HCT116 (cell line): ENCODE results near the gene TNS2. TPM values are rescaled to one million over a fixed set of nuclear protein-coding genes. Genes with fewer than 3 reads are reported as not detected.

ENCODE experiments used
- ATAC-seq: fragments of 200-7000 bp; cut with Tn5 transposase; 2 replicates; pipeline ENCODE4 v1.9.1; 2020; ENCODE audit warnings: mild to moderate bottlenecking, moderate library complexity
- BruUV-seq: library from RNA; stranded (reverse); fragments of 400-500 nt; replicated peaks from 2 replicates; lab custom pipeline; 2021; lab: Mats Ljungman, UMichigan
- CTCF ChIA-PET: fragments of 300-600 bp; sonication (Branson Sonifier 250); formaldehyde crosslinking; loops from one replicate; lab custom pipeline; 2021; ENCODE audit warnings: antibody characterized with exemption; lab: Charles Lee
- POLR2A ChIA-PET: fragments of 300-600, 350-600 bp; sonication (Branson Sonifier 250); formaldehyde crosslinking; loops from one replicate; lab custom pipeline; 2021; ENCODE audit warnings: antibody characterized with exemption; lab: Charles Lee
- RAD21 ChIA-PET, 2 experiments: fragments of 300-600 bp; sonication (Branson Sonifier 250); formaldehyde crosslinking; loops; one replicate each; lab custom pipeline; 2023; ENCODE audit warnings: low total read pairs in 2 of 2; ENCODE audit not compliant: uncharacterized antibody in 2 of 2, unreplicated experiment in 2 of 2, low non-redundant PET in 1 of 2; lab: Charles Lee
- DNase-seq: peaks from one replicate; pipeline ENCODE4 v3.0.0-alpha.2; 2010; ENCODE audit warnings: low read depth, low spot score
- H2AFZ ChIP-seq: fragments of 200-600 bp; shearing (Covaris generic), sonication (generic); 2 replicates; pipeline ENCODE4 v1.6.1; 2017; ENCODE audit warnings: low read depth, mixed run types, mixed read lengths, antibody characterized with exemption, low read length; ENCODE audit not compliant: poor library complexity, severe bottlenecking
- H3K27ac ChIP-seq: 2 replicates; pipeline ENCODE4 v1.5.1; 2012; ENCODE audit warnings: low read depth, low read length
- H3K27me3 ChIP-seq: fragments of 200-600 bp; sonication (generic); 2 replicates; pipeline ENCODE4 v1.6.1; 2016; ENCODE audit warnings: mixed run types, low read length, mixed read lengths; ENCODE audit not compliant: insufficient read depth
- H3K36me3 ChIP-seq, 2 experiments: fragments of 200-500 bp in 1 of 2; fragments of 200-600 bp in 1 of 2; sonication (Bioruptor generic) in 1 of 2; sonication (generic) in 1 of 2; 2 replicates each; pipeline versions ENCODE4 v1.5.1 to v1.6.1; 2014 to 2016; ENCODE audit warnings: low read length in 2 of 2, inconsistent platforms in 1 of 2, mixed read lengths in 1 of 2, mixed run types in 1 of 2; ENCODE audit not compliant: insufficient read depth in 2 of 2, control insufficient read depth in 1 of 2
- H3K4me1 ChIP-seq, 2 experiments: fragments of 200-600 bp in 1 of 2; sonication (generic) in 1 of 2; 2 replicates each; pipeline versions ENCODE4 v1.5.1 to v1.6.1; 2012 to 2017; ENCODE audit warnings: low read length in 2 of 2, inconsistent platforms in 1 of 2, mild to moderate bottlenecking in 1 of 2, mixed read lengths in 1 of 2, mixed run types in 1 of 2, moderate library complexity in 1 of 2; ENCODE audit not compliant: insufficient read depth in 2 of 2, control insufficient read depth in 1 of 2
- H3K4me2 ChIP-seq: fragments of 200-600 bp; sonication (generic); 2 replicates; pipeline ENCODE4 v1.6.1; 2017; ENCODE audit warnings: mixed run types, low read length, mixed read lengths
- H3K4me3 ChIP-seq, 2 experiments: fragments of 200-600 bp in 1 of 2; sonication (generic) in 1 of 2; replicated peaks in 1 of 2; 2 replicates each; pipeline ENCODE4 v1.5.1; 2011 to 2016; ENCODE audit warnings: low read length in 2 of 2, control low read depth in 1 of 2, low read depth in 1 of 2, mild to moderate bottlenecking in 1 of 2, mixed read lengths in 1 of 2, mixed run types in 1 of 2
- H3K79me2 ChIP-seq: fragments of 200-600 bp; sonication (generic); 2 replicates; pipeline ENCODE4 v1.6.1; 2017; ENCODE audit warnings: mild to moderate bottlenecking, mixed run types, low read length, moderate library complexity, mixed read lengths; ENCODE audit not compliant: insufficient read depth
- H3K9ac ChIP-seq: fragments of 200-600 bp; sonication (generic); 2 replicates; pipeline ENCODE4 v1.6.1; 2016; ENCODE audit warnings: low read length, mixed read lengths
- H3K9me2 ChIP-seq: fragments of 200-600 bp; sonication (generic), shearing (Covaris generic); 2 replicates; pipeline ENCODE4 v1.6.1; 2017; ENCODE audit warnings: mixed run types, mild to moderate bottlenecking, moderate library complexity; ENCODE audit not compliant: insufficient read depth
- H3K9me3 ChIP-seq, 2 experiments: fragments of 200-500 bp in 1 of 2; fragments of 200-600 bp in 1 of 2; sonication (Bioruptor generic) in 1 of 2; sonication (generic) in 1 of 2; 2 replicates each; pipeline ENCODE4 v1.6.1; 2014 to 2017; ENCODE audit warnings: low read length in 2 of 2, mixed read lengths in 2 of 2, inconsistent platforms in 1 of 2, low read depth in 1 of 2, mild to moderate bottlenecking in 1 of 2, mixed run types in 1 of 2, moderate library complexity in 1 of 2; ENCODE audit not compliant: control insufficient read depth in 1 of 2, insufficient read depth in 1 of 2
- H4K20me1 ChIP-seq: fragments of 200-600 bp; sonication (generic), shearing (Covaris generic); 2 replicates; pipeline ENCODE4 v1.6.1; 2017; ENCODE audit warnings: mixed run types, mild to moderate bottlenecking, moderate library complexity; ENCODE audit not compliant: insufficient read depth
- CBX3 ChIP-seq: IDR thresholded peaks from 2 replicates; pipeline ENCODE4 v1.6.1; 2012; ENCODE audit warnings: low read depth
- ELF1 ChIP-seq: IDR thresholded peaks from 2 replicates; pipeline ENCODE4 v1.6.1; 2012; ENCODE audit warnings: low read depth, borderline replicate concordance
- RAD21 ChIP-seq: IDR thresholded peaks from 2 replicates; pipeline ENCODE4 v1.6.1; 2012; ENCODE audit warnings: low read depth, mild to moderate bottlenecking
- REST ChIP-seq: IDR thresholded peaks from 2 replicates; pipeline ENCODE4 v1.6.1; 2012; ENCODE audit warnings: low read depth
- SP1 ChIP-seq: IDR thresholded peaks from 2 replicates; pipeline ENCODE4 v1.6.1; 2012; ENCODE audit warnings: low read depth
- SRF ChIP-seq: IDR thresholded peaks from 2 replicates; pipeline ENCODE4 v1.6.1; 2012; ENCODE audit warnings: low read depth
- TCF7L2 ChIP-seq: IDR thresholded peaks from 2 replicates; pipeline ENCODE4 v1.7.0; 2011; ENCODE audit warnings: borderline replicate concordance, inconsistent platforms; ENCODE audit not compliant: insufficient read depth, insufficient read length; ENCODE audit errors: extremely low read depth
- ZNF274 ChIP-seq: fragments of 200-500 bp; sonication (Bioruptor generic); IDR thresholded peaks from 2 replicates; pipeline ENCODE4 v1.6.1; 2014; ENCODE audit warnings: mild to moderate bottlenecking, low read depth, low read length, inconsistent platforms
- intact Hi-C: fragments of 100-400 bp; cut with micrococcal nuclease; formaldehyde crosslinking; loops from 2 replicates; pipeline ENCODE4 v1.10.0; 2022
- total RNA-seq: library from RNA; stranded (reverse); gene quantifications from one replicate; pipeline ENCODE4 v1.2.1, GENCODE V29; 2021; ENCODE audit not compliant: unreplicated experiment
- TF ChIP-seq, protein P1 (sequence below), 3 experiments: fragments of 200-600 bp in 1 of 3; sonication (generic) in 1 of 3; IDR thresholded peaks in 2 of 3; conservative IDR thresholded peaks in 1 of 3; 2 replicates each; pipeline ENCODE4 v1.5.1; 2012 to 2017; ENCODE audit warnings: low read depth in 2 of 3, low read length in 2 of 3, antibody characterized with exemption in 1 of 3, borderline replicate concordance in 1 of 3, control low read depth in 1 of 3, mild to moderate bottlenecking in 1 of 3, mixed read lengths in 1 of 3, mixed run types in 1 of 3, moderate library complexity in 1 of 3; ENCODE audit not compliant: insufficient read depth in 1 of 3
- TF ChIP-seq, protein P2 (sequence below): IDR thresholded peaks from 2 replicates; pipeline ENCODE4 v1.6.1; 2012

Gene TNS2
- total RNA-seq, 1 experiment from 2014 or later: 25.7 TPM

DNA sequence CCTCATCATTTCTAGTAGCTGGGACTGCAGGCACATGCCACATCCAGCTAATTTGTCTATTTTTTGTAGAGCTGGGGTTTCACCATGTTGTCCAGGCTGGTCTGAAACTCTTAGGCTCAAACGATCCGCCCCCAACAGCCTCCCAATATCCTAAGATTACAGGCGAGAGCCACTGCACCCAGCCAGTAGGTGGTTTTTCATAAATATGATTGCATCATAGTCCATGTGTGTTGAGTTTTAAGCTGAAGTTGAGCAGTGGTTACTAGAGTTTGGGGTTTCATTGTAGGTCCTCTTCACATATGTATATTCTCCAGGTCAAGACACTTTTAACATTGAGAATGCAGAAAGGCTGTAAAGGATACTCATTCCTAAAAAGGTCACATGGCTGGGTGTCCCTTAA is 13.1 kb upstream of the TNS2 start:
- no peaks in the 10 kb centered on the region for H3K27me3 ChIP-seq
- ChIA-PET RAD21 (no interaction called here), POLR2A (no interaction called here), CTCF (no interaction called here)
- H2AFZ ChIP-seq: no peak overlapping the region
- peaks cover 60 to 65% of the 10 kb centered on the region in 2 experiments for H3K36me3 ChIP-seq
- no peak for TF ChIP-seq SP1
- no peak for TF ChIP-seq CBX3
- TF ChIP-seq, protein P1, sequence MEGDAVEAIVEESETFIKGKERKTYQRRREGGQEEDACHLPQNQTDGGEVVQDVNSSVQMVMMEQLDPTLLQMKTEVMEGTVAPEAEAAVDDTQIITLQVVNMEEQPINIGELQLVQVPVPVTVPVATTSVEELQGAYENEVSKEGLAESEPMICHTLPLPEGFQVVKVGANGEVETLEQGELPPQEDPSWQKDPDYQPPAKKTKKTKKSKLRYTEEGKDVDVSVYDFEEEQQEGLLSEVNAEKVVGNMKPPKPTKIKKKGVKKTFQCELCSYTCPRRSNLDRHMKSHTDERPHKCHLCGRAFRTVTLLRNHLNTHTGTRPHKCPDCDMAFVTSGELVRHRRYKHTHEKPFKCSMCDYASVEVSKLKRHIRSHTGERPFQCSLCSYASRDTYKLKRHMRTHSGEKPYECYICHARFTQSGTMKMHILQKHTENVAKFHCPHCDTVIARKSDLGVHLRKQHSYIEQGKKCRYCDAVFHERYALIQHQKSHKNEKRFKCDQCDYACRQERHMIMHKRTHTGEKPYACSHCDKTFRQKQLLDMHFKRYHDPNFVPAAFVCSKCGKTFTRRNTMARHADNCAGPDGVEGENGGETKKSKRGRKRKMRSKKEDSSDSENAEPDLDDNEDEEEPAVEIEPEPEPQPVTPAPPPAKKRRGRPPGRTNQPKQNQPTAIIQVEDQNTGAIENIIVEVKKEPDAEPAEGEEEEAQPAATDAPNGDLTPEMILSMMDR (IDR thresholded peaks at IDR 0.05 in 2 of 3, conservative IDR thresholded peaks at IDR 0.05 in 1 of 3; ENCODE audit: borderline replicate concordance in 1 of 3, insufficient read depth in 1 of 3, low read depth in 2 of 3, low read length in 2 of 3): no peak
- no peak for TF ChIP-seq TCF7L2
- DNase-seq (no peak), ATAC-seq (no peak)
- peaks cover 11% of the 10 kb centered on the region; the same call in 1 of the 2 replicates for H4K20me1 ChIP-seq
- H3K4me1 ChIP-seq: peaks cover 0 to 4% of the 10 kb centered on the region in 2 experiments; a peak in 1 of 4 replicates
- no TSS peak for BruUV-seq
- no peak overlapping the region for H3K9ac ChIP-seq
- intact Hi-C loops: no loop called here
- H3K4me2 ChIP-seq: no peak overlapping the region
- peaks cover 57% of the 10 kb centered on the region for H3K79me2 ChIP-seq
- no peaks in the 10 kb centered on the region for H3K9me3 ChIP-seq
- H3K4me3 ChIP-seq: no peak overlapping the region
- H3K9me2 ChIP-seq: no peaks in the 10 kb centered on the region
- no peak overlapping the region for H3K27ac ChIP-seq

GRCh38 chr12:53039851-53040250 is 10.0 kb upstream of the TNS2 start:
- Histone ChIP-seq H3K4me2 (no peak overlapping the region), H3K9me3 (no peaks in the 10 kb centered on the region), H3K27me3 (no peaks in the 10 kb centered on the region), H3K4me1 (peaks cover 8 to 23% of the 10 kb centered on the region in 2 experiments; a peak in 3 of 4 replicates), H2AFZ (no peak overlapping the region), H4K20me1 (0 out of 2 replicates have a peak, but pooled peaks cover 10% of the 10 kb centered on the region), H3K27ac (no peak overlapping the region), H3K36me3 (peaks cover 39 to 44% of the 10 kb centered on the region in 2 experiments), H3K79me2 (peaks cover 26% of the 10 kb centered on the region; the same call in 1 of the 2 replicates), H3K4me3 (no peak overlapping the region), H3K9me2 (no peaks in the 10 kb centered on the region), H3K9ac (no peak overlapping the region)
- no TSS peak for BruUV-seq
- ChIA-PET CTCF (interaction anchor here (1.4 to 1.5 kb wide), 2 partner anchors 9 kb away, joined by 4 to 5 read pairs; no protein-coding TSS in a partner anchor), POLR2A (no interaction called here), RAD21 (no interaction called here)
- ATAC-seq: no peak
- intact Hi-C loops: no loop called here
- DNase-seq: no peak
- TF ChIP-seq CBX3: no peak
- TF ChIP-seq SRF: no peak
- TF ChIP-seq REST: no peak
- TF ChIP-seq, protein P1 (IDR thresholded peaks at IDR 0.05 in 2 of 3, conservative IDR thresholded peaks at IDR 0.05 in 1 of 3; ENCODE audit: borderline replicate concordance in 1 of 3, insufficient read depth in 1 of 3, low read depth in 2 of 3, low read length in 2 of 3): no peak
- TF ChIP-seq, protein P2, sequence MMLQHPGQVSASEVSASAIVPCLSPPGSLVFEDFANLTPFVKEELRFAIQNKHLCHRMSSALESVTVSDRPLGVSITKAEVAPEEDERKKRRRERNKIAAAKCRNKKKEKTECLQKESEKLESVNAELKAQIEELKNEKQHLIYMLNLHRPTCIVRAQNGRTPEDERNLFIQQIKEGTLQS: no peak
- no peak for TF ChIP-seq RAD21
- no peak for TF ChIP-seq ELF1
- TF ChIP-seq ZNF274: no peak
